ENCODE results near the gene NEK9.

The NEK9 gene

GRCh38 chr14:75139185-75139584 lies 12.3 kb upstream of the NEK9 start:
- no peak overlapping the region for H3K4me3 ChIP-seq (ENCODE audit: low read depth, low read length)
- TF ChIP-seq CTCF (IDR thresholded peaks at IDR 0.05; ENCODE audit: borderline replicate concordance, insufficient read depth, low read depth, low read length): no peak

GRCh38 chr14:75138492-75138891 lies 11.6 kb upstream of the NEK9 start:
- no peak for TF ChIP-seq CTCF (IDR thresholded peaks at IDR 0.05; ENCODE audit: borderline replicate concordance, insufficient read depth, low read depth, low read length)
- H3K4me3 ChIP-seq (ENCODE audit: low read depth, low read length): no peak overlapping the region

GRCh38 chr14:75134644-75135043 lies 7.8 kb upstream of the NEK9 start:
- no peak overlapping the region for H3K4me3 ChIP-seq (ENCODE audit: low read depth, low read length)
- no peak for TF ChIP-seq CTCF (IDR thresholded peaks at IDR 0.05; ENCODE audit: borderline replicate concordance, insufficient read depth, low read depth, low read length)

GRCh38 chr14:75133597-75133996 lies 6.7 kb upstream of the NEK9 start:
- no peak overlapping the region for H3K4me3 ChIP-seq (ENCODE audit: low read depth, low read length)
- no peak for TF ChIP-seq CTCF (IDR thresholded peaks at IDR 0.05; ENCODE audit: borderline replicate concordance, insufficient read depth, low read depth, low read length)

- H3K4me3 ChIP-seq (ENCODE audit: low read depth, low read length): no peak overlapping the region
- peak; percentile 39; the same call in 1 of the 2 replicates for TF ChIP-seq CTCF (IDR thresholded peaks at IDR 0.05; ENCODE audit: borderline replicate concordance, insufficient read depth, low read depth, low read length)
Observed at GRCh38 chr14:75132382-75133086, 5.7 kb upstream of the NEK9 start.

- TF ChIP-seq CTCF (IDR thresholded peaks at IDR 0.05; ENCODE audit: borderline replicate concordance, insufficient read depth, low read depth, low read length): no peak
- no peak overlapping the region for H3K4me3 ChIP-seq (ENCODE audit: low read depth, low read length)
Observed at GRCh38 chr14:75128596-75128990, 1.7 kb upstream of the NEK9 start.

- H3K4me3 ChIP-seq (ENCODE audit: low read depth, low read length): peak overlapping the region; percentile 90
- TF ChIP-seq CTCF (IDR thresholded peaks at IDR 0.05; ENCODE audit: borderline replicate concordance, insufficient read depth, low read depth, low read length): no peak
Observed at GRCh38 chr14:75127903-75128595, 1.2 kb upstream of the NEK9 start.

GRCh38 chr14:75127474-75127820 lies 599 bp upstream of the NEK9 start:
- peak overlapping the region; percentile 90 for H3K4me3 ChIP-seq (ENCODE audit: low read depth, low read length)
